ENCODE measurements around the gene CCDC83. TPM values are rescaled to one million over a fixed set of nuclear protein-coding genes. Genes with fewer than 3 reads are reported as not detected.

Gene CCDC83
- total RNA-seq, 1 donor from 2014 or later = not detected

DNA sequence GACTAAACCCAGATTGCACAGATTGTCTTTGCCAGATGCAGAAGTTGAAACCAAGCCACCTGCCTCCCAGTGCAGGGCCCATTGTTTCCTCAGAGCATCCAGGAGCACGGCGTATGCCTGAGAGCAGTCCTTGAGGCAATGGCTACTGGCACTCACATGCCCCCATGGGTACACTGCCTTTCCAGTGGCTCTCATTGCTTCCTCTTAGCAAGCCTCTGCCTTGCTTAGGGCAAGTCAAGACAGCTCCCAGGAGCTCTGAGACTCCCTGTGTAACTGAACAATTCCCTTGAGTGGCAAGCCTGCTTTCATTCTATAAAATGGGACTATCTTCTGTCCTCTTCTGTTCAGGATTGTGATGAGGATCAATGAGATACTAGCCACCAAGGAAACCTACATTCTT, 48.3 kb upstream of the CCDC83 start:
- no peak overlapping the region for H3K4me3 ChIP-seq (ENCODE audit: insufficient read depth, low read depth, low read length)
- H3K4me1 Mint-ChIP-seq (ENCODE audit: low read depth, unreplicated experiment) = peaks cover 22% of the 10 kb centered on the region
- H3K27ac ChIP-seq (ENCODE audit: low read depth, low read length) = no peak overlapping the region
- H3K4me1 ChIP-seq (ENCODE audit: insufficient read depth, low read length) = peaks cover 13% of the 10 kb centered on the region
- H3K4me3 Mint-ChIP-seq (ENCODE audit: unreplicated experiment) = no peak overlapping the region
- no peaks in the 10 kb centered on the region for H3K36me3 Mint-ChIP-seq (ENCODE audit: low read depth, unreplicated experiment)
- no peak overlapping the region for H2AFZ ChIP-seq (ENCODE audit: low read depth, low read length)
- TF ChIP-seq, protein P1, sequence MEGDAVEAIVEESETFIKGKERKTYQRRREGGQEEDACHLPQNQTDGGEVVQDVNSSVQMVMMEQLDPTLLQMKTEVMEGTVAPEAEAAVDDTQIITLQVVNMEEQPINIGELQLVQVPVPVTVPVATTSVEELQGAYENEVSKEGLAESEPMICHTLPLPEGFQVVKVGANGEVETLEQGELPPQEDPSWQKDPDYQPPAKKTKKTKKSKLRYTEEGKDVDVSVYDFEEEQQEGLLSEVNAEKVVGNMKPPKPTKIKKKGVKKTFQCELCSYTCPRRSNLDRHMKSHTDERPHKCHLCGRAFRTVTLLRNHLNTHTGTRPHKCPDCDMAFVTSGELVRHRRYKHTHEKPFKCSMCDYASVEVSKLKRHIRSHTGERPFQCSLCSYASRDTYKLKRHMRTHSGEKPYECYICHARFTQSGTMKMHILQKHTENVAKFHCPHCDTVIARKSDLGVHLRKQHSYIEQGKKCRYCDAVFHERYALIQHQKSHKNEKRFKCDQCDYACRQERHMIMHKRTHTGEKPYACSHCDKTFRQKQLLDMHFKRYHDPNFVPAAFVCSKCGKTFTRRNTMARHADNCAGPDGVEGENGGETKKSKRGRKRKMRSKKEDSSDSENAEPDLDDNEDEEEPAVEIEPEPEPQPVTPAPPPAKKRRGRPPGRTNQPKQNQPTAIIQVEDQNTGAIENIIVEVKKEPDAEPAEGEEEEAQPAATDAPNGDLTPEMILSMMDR (IDR thresholded peaks at IDR 0.05; ENCODE audit: insufficient read depth, low read depth, low read length) = no peak
- no peak for TF ChIP-seq EZH2 (IDR thresholded peaks at IDR 0.05; ENCODE audit: insufficient read depth, low read length)
- H3K36me3 ChIP-seq (ENCODE audit: insufficient read depth, low read length) = no peaks in the 10 kb centered on the region
- H3K27me3 ChIP-seq (ENCODE audit: insufficient read depth, low read length) = peaks cover 3% of the 10 kb centered on the region
- H3K27me3 Mint-ChIP-seq (ENCODE audit: low read depth, unreplicated experiment) = peaks cover 4% of the 10 kb centered on the region
- no peak for DNase-seq (ENCODE audit: low read depth)
- H3K9ac ChIP-seq (ENCODE audit: low read length) = no peak overlapping the region
- H4K20me1 ChIP-seq (ENCODE audit: insufficient read depth, low read length) = no peaks in the 10 kb centered on the region
- FAIRE-seq = no peak
- no peak overlapping the region for H3K27ac Mint-ChIP-seq (ENCODE audit: unreplicated experiment)
- no peaks in the 10 kb centered on the region for H3K9me3 ChIP-seq (ENCODE audit: insufficient read depth, low read depth, low read length)
- no peaks in the 10 kb centered on the region for H3K79me2 ChIP-seq (ENCODE audit: insufficient read depth, low read length)
- no peak overlapping the region for H3K4me2 ChIP-seq (ENCODE audit: low read length)
- H3K9me3 Mint-ChIP-seq (ENCODE audit: unreplicated experiment) = no peaks in the 10 kb centered on the region

DNA sequence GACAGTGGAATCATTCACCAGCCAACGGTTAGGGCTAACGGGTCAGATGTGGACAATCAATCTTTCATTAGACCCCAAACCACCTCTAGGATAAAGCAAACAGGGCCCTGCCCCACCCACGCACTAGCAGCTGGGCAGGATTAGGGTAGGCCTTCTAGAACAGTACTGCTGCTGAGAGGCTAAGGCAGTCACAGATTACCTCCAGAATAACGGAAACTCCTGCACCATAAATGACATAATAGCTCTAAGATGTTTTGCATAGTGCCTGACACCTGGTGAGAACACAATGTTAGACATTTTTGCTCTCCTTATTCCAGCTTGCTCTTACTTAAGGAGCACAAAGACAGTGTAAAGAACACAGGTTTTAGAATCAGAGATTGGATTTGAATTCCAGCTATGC, 46.0 kb upstream of the CCDC83 start:
- H3K9ac ChIP-seq (ENCODE audit: low read length) = no peak overlapping the region
- TF ChIP-seq, protein P1 (IDR thresholded peaks at IDR 0.05; ENCODE audit: insufficient read depth, low read depth, low read length) = no peak
- TF ChIP-seq EZH2 (IDR thresholded peaks at IDR 0.05; ENCODE audit: insufficient read depth, low read length) = no peak
- H3K4me3 Mint-ChIP-seq (ENCODE audit: unreplicated experiment) = no peak overlapping the region
- no peak overlapping the region for H3K27ac ChIP-seq (ENCODE audit: low read depth, low read length)
- DNase-seq (ENCODE audit: low read depth) = no peak
- no peaks in the 10 kb centered on the region for H4K20me1 ChIP-seq (ENCODE audit: insufficient read depth, low read length)
- no peak overlapping the region for H3K27ac Mint-ChIP-seq (ENCODE audit: unreplicated experiment)
- H3K4me3 ChIP-seq (ENCODE audit: insufficient read depth, low read depth, low read length) = no peak overlapping the region
- H3K27me3 ChIP-seq (ENCODE audit: insufficient read depth, low read length) = peaks cover 3% of the 10 kb centered on the region
- H3K36me3 Mint-ChIP-seq (ENCODE audit: low read depth, unreplicated experiment) = peaks cover 2% of the 10 kb centered on the region
- H3K4me1 ChIP-seq (ENCODE audit: insufficient read depth, low read length) = peaks cover 13% of the 10 kb centered on the region
- peaks cover 20% of the 10 kb centered on the region for H3K27me3 Mint-ChIP-seq (ENCODE audit: low read depth, unreplicated experiment)
- no peak overlapping the region for H2AFZ ChIP-seq (ENCODE audit: low read depth, low read length)
- no peaks in the 10 kb centered on the region for H3K36me3 ChIP-seq (ENCODE audit: insufficient read depth, low read length)
- no peak for FAIRE-seq
- no peak overlapping the region for H3K4me2 ChIP-seq (ENCODE audit: low read length)
- H3K79me2 ChIP-seq (ENCODE audit: insufficient read depth, low read length) = no peaks in the 10 kb centered on the region
- H3K9me3 ChIP-seq (ENCODE audit: insufficient read depth, low read depth, low read length) = no peaks in the 10 kb centered on the region
- H3K4me1 Mint-ChIP-seq (ENCODE audit: low read depth, unreplicated experiment) = peaks cover 22% of the 10 kb centered on the region
- H3K9me3 Mint-ChIP-seq (ENCODE audit: unreplicated experiment) = peaks cover 3% of the 10 kb centered on the region

GRCh38 chr11:85809863-85810262, 45.3 kb upstream of the CCDC83 start:
- Mint-ChIP-seq H3K27ac (ENCODE audit: unreplicated experiment) (peak overlapping the region; percentile 20), H3K4me1 (ENCODE audit: low read depth, unreplicated experiment) (peaks cover 22% of the 10 kb centered on the region), H3K4me3 (ENCODE audit: unreplicated experiment) (peak overlapping the region; percentile 79), H3K36me3 (ENCODE audit: low read depth, unreplicated experiment) (peaks cover 2% of the 10 kb centered on the region), H3K27me3 (ENCODE audit: low read depth, unreplicated experiment) (peaks cover 20% of the 10 kb centered on the region), H3K9me3 (ENCODE audit: unreplicated experiment) (peaks cover 3% of the 10 kb centered on the region)
- no peak for DNase-seq (ENCODE audit: low read depth)
- peak overlapping the region; percentile 88 for H2AFZ ChIP-seq (ENCODE audit: low read depth, low read length)
- FAIRE-seq = no peak
- no peaks in the 10 kb centered on the region for H3K9me3 ChIP-seq (ENCODE audit: insufficient read depth, low read depth, low read length)
- H3K79me2 ChIP-seq (ENCODE audit: insufficient read depth, low read length) = no peaks in the 10 kb centered on the region
- H3K4me3 ChIP-seq (ENCODE audit: insufficient read depth, low read depth, low read length) = peak overlapping the region; percentile 64
- H3K4me2 ChIP-seq (ENCODE audit: low read length) = peak overlapping the region; percentile 93
- H4K20me1 ChIP-seq (ENCODE audit: insufficient read depth, low read length) = no peaks in the 10 kb centered on the region
- H3K36me3 ChIP-seq (ENCODE audit: insufficient read depth, low read length) = no peaks in the 10 kb centered on the region
- H3K27ac ChIP-seq (ENCODE audit: low read depth, low read length) = no peak overlapping the region
- H3K4me1 ChIP-seq (ENCODE audit: insufficient read depth, low read length) = peaks cover 16% of the 10 kb centered on the region
- H3K27me3 ChIP-seq (ENCODE audit: insufficient read depth, low read length) = peaks cover 3% of the 10 kb centered on the region
- no peak overlapping the region for H3K9ac ChIP-seq (ENCODE audit: low read length)
- TF ChIP-seq EZH2 (IDR thresholded peaks at IDR 0.05; ENCODE audit: insufficient read depth, low read length) = no peak
- TF ChIP-seq, protein P1 (IDR thresholded peaks at IDR 0.05; ENCODE audit: insufficient read depth, low read depth, low read length) = no peak
